T-helper 1 cell (primary cell): Measurements from ENCODE around the gene CTLA4.
A peak's percentile ranks its signal among the peaks of the same experiment; 100 is the strongest.

ENCODE experiments used
- DNase-seq, 5 donors: peaks; one replicate each; pipeline ENCODE4 v3.0.0-alpha.2; 2012 to 2020
- total RNA-seq, 4 donors: gene quantifications; one replicate each; lab custom pipeline; 2026; lab: John Stamatoyannopoulos, UW

Gene CTLA4
- total RNA-seq = 26.0 to 75.8 (median 37.5) reads per million in 4 donors

DNA sequence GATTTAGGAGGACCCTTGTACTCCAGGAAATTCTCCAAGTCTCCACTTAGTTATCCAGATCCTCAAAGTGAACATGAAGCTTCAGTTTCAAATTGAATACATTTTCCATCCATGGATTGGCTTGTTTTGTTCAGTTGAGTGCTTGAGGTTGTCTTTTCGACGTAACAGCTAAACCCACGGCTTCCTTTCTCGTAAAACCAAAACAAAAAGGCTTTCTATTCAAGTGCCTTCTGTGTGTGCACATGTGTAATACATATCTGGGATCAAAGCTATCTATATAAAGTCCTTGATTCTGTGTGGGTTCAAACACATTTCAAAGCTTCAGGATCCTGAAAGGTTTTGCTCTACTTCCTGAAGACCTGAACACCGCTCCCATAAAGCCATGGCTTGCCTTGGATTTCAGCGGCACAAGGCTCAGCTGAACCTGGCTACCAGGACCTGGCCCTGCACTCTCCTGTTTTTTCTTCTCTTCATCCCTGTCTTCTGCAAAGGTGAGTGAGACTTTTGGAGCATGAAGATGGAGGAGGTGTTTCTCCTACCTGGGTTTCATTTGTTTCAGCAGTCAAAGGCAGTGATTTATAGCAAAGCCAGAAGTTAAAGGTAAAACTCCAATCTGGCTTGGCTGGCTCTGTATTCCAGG is at the start of gene CTLA4:
Gene CTLA4 (plus strand): TSS at position 211 of the 640 bp plus-strand sequence. CDS start 172 bp downstream, at position 383.
- DNase-seq = peak in 1 of 5 donors; percentile 87

DNA sequence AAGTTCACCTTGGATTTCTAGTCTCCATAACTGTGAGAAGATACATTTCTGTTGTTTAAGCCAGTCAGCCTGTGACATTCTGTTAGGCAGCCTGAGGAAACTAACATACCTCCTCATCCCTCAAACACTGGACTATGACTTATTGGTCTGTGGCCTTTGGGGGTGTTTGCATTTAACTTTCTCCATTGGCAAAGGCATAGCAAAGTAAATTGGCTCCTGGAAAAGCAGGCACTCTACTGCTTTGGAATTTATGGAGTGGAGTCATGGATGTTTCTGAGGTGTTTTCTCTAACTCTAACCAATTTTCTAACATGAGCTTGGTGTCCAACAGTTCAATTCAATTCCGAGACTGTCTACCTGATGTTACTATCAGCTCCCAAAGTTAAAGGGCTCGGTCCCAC is 48.9 kb upstream of the CTLA4 start:
- no peak for DNase-seq

DNA sequence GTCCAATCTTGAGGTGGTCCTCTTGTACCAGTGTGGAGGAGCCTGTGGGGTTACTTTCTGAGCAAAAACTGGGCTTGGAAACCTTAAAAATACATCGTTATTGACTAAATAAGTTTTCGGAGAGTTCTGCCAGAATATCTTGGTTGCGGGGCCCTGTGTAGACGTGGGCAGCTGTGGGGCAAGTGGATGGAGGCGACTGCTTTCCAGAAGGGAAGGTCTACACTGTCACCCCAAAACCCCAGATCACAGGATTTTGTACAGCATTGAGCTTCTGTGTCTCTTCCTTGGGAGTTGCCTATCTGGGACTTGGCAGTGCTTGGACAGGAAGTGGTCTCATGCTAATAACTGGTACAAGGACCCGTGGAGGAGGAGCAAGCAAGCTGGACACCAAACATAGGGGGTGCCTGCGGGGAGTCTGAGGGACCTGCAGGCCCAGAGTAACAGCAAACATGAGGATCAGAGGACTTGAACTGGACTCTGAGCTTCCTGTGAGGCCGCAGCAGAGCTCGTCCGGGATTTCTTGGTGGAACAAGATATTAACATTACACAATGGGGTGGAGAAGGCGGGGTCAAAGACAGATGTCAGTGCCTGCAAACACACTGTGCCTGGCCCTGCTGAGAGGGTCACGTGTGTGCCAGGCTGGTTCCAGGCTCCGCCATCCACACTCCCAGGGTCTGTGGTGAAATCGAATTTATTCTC is 48.0 kb upstream of the CTLA4 start:
- no peak for DNase-seq

DNA sequence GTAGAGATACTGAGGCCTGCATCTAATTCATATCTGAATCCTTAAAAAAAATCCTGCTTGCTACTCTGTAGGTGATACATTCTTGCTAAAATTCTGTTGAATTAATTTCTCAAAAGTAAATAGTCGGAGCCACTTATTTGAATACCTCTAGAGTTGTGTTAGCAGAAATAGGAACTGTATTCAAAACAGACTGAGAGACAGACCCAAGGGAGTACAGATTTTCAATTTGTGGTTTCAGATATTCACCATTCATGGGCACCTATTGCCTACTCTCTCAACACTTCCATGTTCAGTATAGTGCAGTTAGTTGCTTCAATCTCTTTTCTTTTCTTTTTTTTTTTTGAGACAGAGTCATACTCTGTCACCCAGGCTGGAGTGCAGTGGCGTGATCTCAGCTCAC is 46.6 kb upstream of the CTLA4 start:
- no peak for DNase-seq

DNA sequence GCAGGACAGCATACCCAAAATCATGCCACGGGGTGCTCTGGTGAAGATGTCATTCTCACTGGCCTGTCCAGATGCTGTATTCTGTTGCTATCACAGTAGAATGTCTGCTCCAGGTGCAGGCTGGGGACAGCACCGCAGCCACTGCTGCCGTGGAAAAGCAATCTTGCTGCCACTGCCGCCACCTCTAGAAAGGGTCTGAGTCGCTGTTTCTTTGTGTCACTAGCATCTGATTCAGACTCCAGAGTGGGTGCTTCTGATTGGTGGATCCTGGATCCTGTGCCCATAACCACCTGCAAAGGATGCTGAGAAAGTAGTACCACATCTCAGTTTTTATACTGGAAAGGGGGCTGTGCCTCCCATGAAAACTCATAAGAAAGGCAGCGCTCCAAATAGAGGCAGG is 45.3 kb upstream of the CTLA4 start:
- no peak for DNase-seq

GRCh38 chr2:203823173-203823572 is 44.4 kb upstream of the CTLA4 start:
- no peak for DNase-seq

DNA sequence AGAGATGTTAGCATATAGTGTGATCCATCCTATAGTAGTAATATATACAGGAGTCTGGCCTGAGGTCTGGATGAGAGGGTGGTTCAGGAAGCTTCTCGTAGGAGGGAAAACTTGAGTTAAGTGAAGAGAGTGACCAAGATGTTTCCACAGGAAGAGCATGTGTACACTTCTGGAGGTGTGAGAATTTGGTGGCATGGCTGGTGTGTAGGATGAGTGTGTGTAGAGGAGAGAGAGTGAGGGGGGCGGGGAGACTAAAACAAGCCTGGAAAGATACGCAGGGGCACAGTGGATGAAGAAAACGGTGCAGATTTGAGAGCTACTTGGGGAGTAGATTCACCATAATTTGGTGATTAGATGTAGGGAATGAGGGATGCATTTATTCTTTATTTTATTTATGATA is 43.5 kb upstream of the CTLA4 start:
- DNase-seq = no peak

DNA sequence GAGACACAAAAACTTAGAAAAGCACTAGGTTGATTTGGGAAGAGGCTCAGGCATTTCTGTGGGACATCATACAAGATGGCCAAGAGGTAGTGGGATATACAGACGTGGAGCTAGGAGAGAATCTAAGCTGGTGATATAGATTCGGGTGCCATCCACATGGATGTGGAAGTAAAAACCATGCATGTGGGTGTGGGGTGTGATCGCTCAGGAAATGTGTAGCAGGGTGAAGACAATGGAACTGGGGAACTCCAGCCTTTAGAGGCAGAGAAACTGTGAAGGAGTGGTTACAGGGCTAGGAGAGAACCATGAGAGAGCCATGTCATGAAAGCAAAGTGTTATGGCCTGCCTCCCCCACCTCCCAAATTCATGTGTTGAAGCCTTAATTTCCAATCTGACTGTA is 43.0 kb upstream of the CTLA4 start:
- DNase-seq = no peak

DNA sequence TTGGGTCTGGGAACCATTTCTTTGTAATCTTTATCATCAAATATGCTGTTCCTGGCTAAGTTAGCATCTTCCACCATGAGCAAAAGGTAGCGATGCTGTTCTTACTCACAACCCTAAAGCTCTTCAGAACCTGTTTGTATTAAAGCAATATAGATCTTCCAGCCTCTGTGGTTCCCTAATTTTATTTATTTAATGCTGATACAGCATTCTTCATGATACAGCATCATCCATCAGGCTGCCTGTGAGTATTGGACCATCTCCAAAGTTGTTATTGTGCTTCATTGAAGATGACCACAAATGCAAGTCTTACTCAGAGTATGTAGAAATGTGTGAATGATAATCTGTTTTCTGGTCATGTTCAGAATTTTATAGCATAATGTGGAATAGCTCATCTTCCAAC is 40.9 kb upstream of the CTLA4 start:
- no peak for DNase-seq

- DNase-seq = peak in 1 of 5 donors; percentile 80
Observed at GRCh38 chr2:203830304-203831055, 37.1 kb upstream of the CTLA4 start.

- no peak for DNase-seq
Observed at GRCh38 chr2:203835420-203835819, 32.2 kb upstream of the CTLA4 start.

GRCh38 chr2:203835892-203836800 is 31.4 kb upstream of the CTLA4 start:
- no peak for DNase-seq

- no peak for DNase-seq
Observed at GRCh38 chr2:203840655-203841205, 26.8 kb upstream of the CTLA4 start.

DNA sequence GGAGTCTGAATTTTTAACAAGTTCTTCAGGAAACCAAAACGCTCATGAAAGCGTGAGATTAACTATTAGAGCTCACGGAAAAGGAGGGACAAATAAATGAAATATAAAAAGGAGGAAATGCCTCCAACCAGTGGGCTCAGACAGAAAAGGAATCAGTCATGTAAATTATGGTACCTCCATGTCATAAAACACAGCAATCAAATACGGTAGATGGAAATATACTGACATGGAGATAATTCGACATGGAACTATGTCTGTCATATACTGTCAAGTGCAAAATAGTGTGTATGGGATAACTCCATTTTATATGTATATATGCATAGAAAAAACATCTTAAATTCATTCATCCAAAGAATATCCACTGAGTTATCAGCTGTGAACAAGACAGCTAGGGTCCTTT is 25.9 kb upstream of the CTLA4 start:
- DNase-seq = no peak

DNA sequence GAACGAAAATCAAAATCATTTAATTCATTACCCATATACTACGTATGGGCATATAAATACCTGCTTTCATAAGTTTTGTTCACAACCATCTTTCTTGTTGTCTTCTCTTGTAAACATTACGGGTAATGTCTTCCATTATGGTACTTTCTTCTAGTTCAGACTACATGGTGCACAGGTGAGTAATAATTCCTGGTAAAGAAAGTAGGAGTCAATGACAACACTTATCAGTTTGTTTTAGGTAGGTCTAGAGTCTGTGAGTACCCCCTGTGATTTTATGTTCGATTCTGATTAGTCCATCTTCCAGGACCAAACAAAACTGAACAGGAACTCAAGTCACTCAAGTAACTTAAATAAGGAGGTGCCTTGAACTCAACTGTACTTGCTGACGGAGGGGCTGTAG is 25.2 kb upstream of the CTLA4 start:
- no peak for DNase-seq

DNA sequence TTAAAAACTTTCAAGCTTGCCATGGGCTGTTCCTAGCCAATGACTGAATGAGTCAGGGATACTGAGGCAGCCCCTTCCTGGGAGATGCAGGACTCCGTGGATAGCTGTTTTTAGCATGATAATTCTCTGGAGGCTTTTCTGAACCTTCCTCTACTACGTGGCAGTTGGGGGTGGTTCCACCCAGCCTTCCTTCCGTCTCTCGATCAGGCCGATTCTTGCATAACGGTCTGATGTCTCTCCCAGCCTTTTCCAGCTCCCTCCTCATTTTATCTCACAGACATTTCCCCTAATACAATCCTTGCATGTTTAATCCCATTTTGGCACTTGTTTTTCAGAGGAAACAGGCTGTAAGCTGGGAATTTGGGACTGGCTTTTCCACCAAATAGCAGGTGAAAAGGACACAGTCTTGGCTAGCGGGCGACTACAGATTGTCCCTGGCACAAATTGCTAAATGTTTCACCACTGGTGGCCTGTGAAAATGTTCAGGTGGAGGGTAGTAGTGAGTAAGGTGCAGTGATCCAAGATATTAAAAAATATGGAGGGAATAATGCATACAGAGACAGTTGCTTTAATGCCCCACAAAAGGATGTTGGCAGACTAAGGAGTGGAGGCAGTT is 21.0 kb upstream of the CTLA4 start:
- DNase-seq = no peak

DNA sequence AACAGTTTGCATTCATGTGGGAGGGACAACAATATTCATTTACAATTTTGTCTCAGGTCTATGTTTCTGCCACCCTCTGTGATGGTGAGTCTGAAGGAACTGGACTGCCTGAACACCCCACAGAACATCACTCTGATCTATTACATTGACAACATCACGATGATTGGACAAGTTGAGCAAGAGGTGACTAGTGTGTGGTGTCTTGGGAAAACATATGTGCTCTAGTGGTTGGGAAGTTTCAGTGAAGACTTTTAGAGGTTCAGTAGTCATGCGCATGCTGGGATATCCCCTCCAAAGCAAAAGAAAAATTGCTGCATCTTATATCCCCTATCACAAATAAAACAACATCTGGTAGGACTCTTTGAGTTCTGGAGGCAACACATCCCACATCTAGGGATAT is 18.6 kb upstream of the CTLA4 start:
- DNase-seq = no peak

GRCh38 chr2:203852760-203853159 is 14.8 kb upstream of the CTLA4 start:
- no peak for DNase-seq

DNA sequence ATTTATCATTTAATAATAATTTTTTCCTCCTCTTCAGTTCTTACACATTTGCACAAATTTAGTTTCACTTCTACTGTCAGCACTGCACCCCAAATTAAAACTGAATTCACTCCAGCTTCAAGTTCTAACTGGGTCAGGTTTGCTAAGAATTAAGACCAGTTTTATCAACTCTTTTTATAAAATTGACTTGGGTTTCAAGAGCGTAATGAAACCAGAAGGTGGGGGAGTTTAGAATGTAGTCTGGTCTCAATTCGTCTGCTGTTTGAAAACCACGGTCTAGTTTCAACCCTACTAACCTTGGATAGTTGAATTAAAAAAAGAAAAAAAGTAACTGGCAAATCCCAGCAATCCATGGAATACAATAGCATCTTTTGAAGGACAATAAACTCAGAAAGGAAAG is 14.3 kb upstream of the CTLA4 start:
- no peak for DNase-seq

GRCh38 chr2:203853722-203854121 is 13.8 kb upstream of the CTLA4 start:
- DNase-seq = no peak

DNA sequence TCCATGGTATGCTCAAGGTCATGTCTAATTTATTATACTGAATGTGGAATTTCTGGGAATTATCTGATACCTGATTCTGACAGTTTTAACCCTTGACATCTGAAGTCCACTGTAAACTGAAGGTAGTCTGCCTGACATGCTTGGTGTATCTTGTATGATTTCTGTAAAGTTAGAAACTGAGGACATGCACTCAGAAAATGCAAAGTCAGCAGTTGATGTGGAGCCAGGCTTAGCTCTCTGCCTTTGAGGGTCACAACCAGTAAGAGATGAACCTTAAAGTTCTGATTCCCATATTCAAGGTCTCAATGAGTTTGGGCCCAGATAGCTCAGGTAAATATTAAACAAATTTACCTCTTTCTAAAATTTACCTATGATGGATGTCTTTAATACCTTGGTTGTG is 12.3 kb upstream of the CTLA4 start:
- DNase-seq = no peak

GRCh38 chr2:203857656-203858055 is 9.9 kb upstream of the CTLA4 start:
- DNase-seq = no peak
